Osteocyte (in vitro differentiated cells): ENCODE results near the gene TRAK2. TPM values are rescaled to one million over a fixed set of nuclear protein-coding genes. Genes with fewer than 3 reads are reported as not detected.

ENCODE experiments used
- DNase-seq: peaks from one replicate; pipeline ENCODE4 v3.0.0; 2021; ENCODE audit warnings: mixed read lengths; ENCODE audit not compliant: unreplicated experiment; ENCODE audit errors: extremely low spot score
- H3K27ac Mint-ChIP-seq: one replicate; pipeline ENCODE4 v1.8.0; 2021; ENCODE audit warnings: mild to moderate bottlenecking, mixed read lengths; ENCODE audit not compliant: unreplicated experiment
- H3K27me3 Mint-ChIP-seq: one replicate; pipeline ENCODE4 v1.8.0; 2021; ENCODE audit warnings: mixed read lengths; ENCODE audit not compliant: unreplicated experiment
- H3K36me3 Mint-ChIP-seq: one replicate; pipeline ENCODE4 v1.8.0; 2021; ENCODE audit warnings: mixed read lengths; ENCODE audit not compliant: unreplicated experiment
- H3K4me1 Mint-ChIP-seq: one replicate; pipeline ENCODE4 v1.8.0; 2021; ENCODE audit warnings: mixed read lengths; ENCODE audit not compliant: unreplicated experiment
- H3K4me3 Mint-ChIP-seq: one replicate; pipeline ENCODE4 v1.8.0; 2021; ENCODE audit warnings: mild to moderate bottlenecking, moderate library complexity, mixed read lengths; ENCODE audit not compliant: unreplicated experiment
- H3K9me3 Mint-ChIP-seq: one replicate; pipeline ENCODE4 v1.8.0; 2021; ENCODE audit warnings: mixed read lengths; ENCODE audit not compliant: unreplicated experiment
- CTCF ChIP-seq: fragments of 200-600 bp; sonication (generic); IDR thresholded peaks from 2 replicates; pipeline ENCODE4 v1.5.0; 2021; ENCODE audit warnings: antibody characterized with exemption, mild to moderate bottlenecking, moderate library complexity
- total RNA-seq: library from RNA; stranded (reverse); gene quantifications from 2 replicates; pipeline ENCODE4 v1.2.1, GENCODE V29; 2021

The TRAK2 gene
- total RNA-seq, 1 donor from 2014 or later, result 38.7 TPM

GRCh38 chr2:201407265-201407664 is 44.0 kb downstream of the TRAK2 start:
- H3K4me1 Mint-ChIP-seq, result peaks cover 34% of the 10 kb centered on the region
- TF ChIP-seq CTCF, result no peak

GRCh38 chr2:201406077-201406662 is 45.1 kb downstream of the TRAK2 start:
- Mint-ChIP-seq H3K27me3 (no peaks in the 10 kb centered on the region), H3K4me1 (peaks cover 28% of the 10 kb centered on the region), H3K27ac (no peak overlapping the region), H3K4me3 (no peak overlapping the region), H3K9me3 (no peaks in the 10 kb centered on the region), H3K36me3 (peaks cover 3% of the 10 kb centered on the region)
- no peak for TF ChIP-seq CTCF
- DNase-seq, result no peak

More at GRCh38 chr2:201407265-201407664, 44.0 kb downstream of the TRAK2 start:
- Mint-ChIP-seq H3K9me3 (no peaks in the 10 kb centered on the region), H3K36me3 (peaks cover 11% of the 10 kb centered on the region), H3K27ac (no peak overlapping the region), H3K27me3 (no peaks in the 10 kb centered on the region), H3K4me3 (no peak overlapping the region)
- DNase-seq, result no peak

GRCh38 chr2:201404699-201405280 is 46.5 kb downstream of the TRAK2 start:
- no peak for DNase-seq
- H3K9me3 Mint-ChIP-seq, result no peaks in the 10 kb centered on the region
- H3K4me3 Mint-ChIP-seq, result no peak overlapping the region
- no peak overlapping the region for H3K27ac Mint-ChIP-seq
- H3K36me3 Mint-ChIP-seq, result peaks cover 5% of the 10 kb centered on the region
- peaks cover 27% of the 10 kb centered on the region for H3K4me1 Mint-ChIP-seq
- no peak for TF ChIP-seq CTCF
- no peaks in the 10 kb centered on the region for H3K27me3 Mint-ChIP-seq

GRCh38 chr2:201403880-201404279 is 47.4 kb downstream of the TRAK2 start:
- no peaks in the 10 kb centered on the region for H3K9me3 Mint-ChIP-seq
- no peak overlapping the region for H3K4me3 Mint-ChIP-seq
- DNase-seq, result no peak
- no peaks in the 10 kb centered on the region for H3K27me3 Mint-ChIP-seq
- peaks cover 27% of the 10 kb centered on the region for H3K4me1 Mint-ChIP-seq
- H3K27ac Mint-ChIP-seq, result no peak overlapping the region
- H3K36me3 Mint-ChIP-seq, result peaks cover 13% of the 10 kb centered on the region
- TF ChIP-seq CTCF, result no peak

GRCh38 chr2:201402651-201403562 is 48.4 kb downstream of the TRAK2 start:
- Mint-ChIP-seq H3K9me3 (no peaks in the 10 kb centered on the region), H3K27me3 (no peaks in the 10 kb centered on the region), H3K4me1 (peaks cover 27% of the 10 kb centered on the region), H3K36me3 (peaks cover 18% of the 10 kb centered on the region), H3K4me3 (no peak overlapping the region), H3K27ac (no peak overlapping the region)
- no peak for TF ChIP-seq CTCF
- no peak for DNase-seq
